ENCODE measurements around the gene CCL16.
A peak's percentile ranks its signal among the peaks of the same experiment; 100 is the strongest.

CCL16 gene

GRCh38 chr17:35934760-35935159 lies 46.5 kb downstream of the CCL16 start:
- H3K27ac ChIP-seq = no peak overlapping the region
- H3K4me3 ChIP-seq = no peak overlapping the region
- intact Hi-C loops (cut with DNase I; ENCODE audit: low total_unique reads) = no loop called here

GRCh38 chr17:35932586-35932985 lies 48.7 kb downstream of the CCL16 start:
- no peak for TF ChIP-seq CTCF (IDR thresholded peaks at IDR 0.05)
- no peaks in the 10 kb centered on the region for H3K27me3 ChIP-seq
- intact Hi-C loops (cut with DNase I; ENCODE audit: low total_unique reads) = no loop called here
- no peaks in the 10 kb centered on the region for H3K36me3 ChIP-seq
- DNase-seq = no peak
- peaks cover 4 to 31% (median 25%) of the 10 kb centered on the region in 4 donors for H3K4me1 ChIP-seq
- H3K4me3 ChIP-seq = no peak overlapping the region
- no peak overlapping the region for H3K27ac ChIP-seq
- H3K9me3 ChIP-seq = no peaks in the 10 kb centered on the region

More at GRCh38 chr17:35934760-35935159, 46.5 kb downstream of the CCL16 start:
- DNase-seq = no peak
- Histone ChIP-seq H3K27me3 (no peaks in the 10 kb centered on the region), H3K9me3 (no peaks in the 10 kb centered on the region), H3K36me3 (no peaks in the 10 kb centered on the region), H3K4me1 (peaks cover 3 to 28% (median 23%) of the 10 kb centered on the region in 4 donors)
- TF ChIP-seq CTCF (IDR thresholded peaks at IDR 0.05) = no peak

GRCh38 chr17:35931794-35932425 lies 49.4 kb downstream of the CCL16 start:
- no peak overlapping the region for H3K27ac ChIP-seq
- DNase-seq = no peak
- H3K4me3 ChIP-seq = no peak overlapping the region
- peaks cover 4 to 31% (median 25%) of the 10 kb centered on the region in 4 donors for H3K4me1 ChIP-seq
- no peaks in the 10 kb centered on the region for H3K36me3 ChIP-seq
- no peaks in the 10 kb centered on the region for H3K27me3 ChIP-seq
- intact Hi-C loops (cut with DNase I; ENCODE audit: low total_unique reads) = no loop called here
- no peak for TF ChIP-seq CTCF (IDR thresholded peaks at IDR 0.05)
- no peaks in the 10 kb centered on the region for H3K9me3 ChIP-seq

- intact Hi-C loops (cut with DNase I; ENCODE audit: low total_unique reads) = no loop called here
- no peaks in the 10 kb centered on the region for H3K36me3 ChIP-seq
These were observed 50.9 kb downstream of the CCL16 start, which contains the start of gene RDM1 for GRCh38 chr17:35930211-35931065. RDM1 (minus strand) TSS chr17:35930773; CDS start chr17:35930727, 46 bp downstream.

GRCh38 chr17:35927714-35928113 lies 53.6 kb downstream of the CCL16 start:
- Histone ChIP-seq H3K27ac (no peak overlapping the region), H3K27me3 (no peaks in the 10 kb centered on the region), H3K9me3 (no peaks in the 10 kb centered on the region), H3K4me1 (peaks cover 4 to 31% (median 25%) of the 10 kb centered on the region in 4 donors), H3K36me3 (no peaks in the 10 kb centered on the region), H3K4me3 (no peak overlapping the region)
- intact Hi-C loops (cut with DNase I; ENCODE audit: low total_unique reads) = no loop called here
- no peak for DNase-seq
- no peak for TF ChIP-seq CTCF (IDR thresholded peaks at IDR 0.05)

More at GRCh38 chr17:35930211-35931065, 50.9 kb downstream of the CCL16 start, which contains the start of gene RDM1:
- Histone ChIP-seq H3K9me3 (no peaks in the 10 kb centered on the region), H3K4me3 (peak within 1 kb of the TSS; percentile 26 to 51), H3K4me1 (peaks cover 4 to 31% (median 25%) of the 10 kb centered on the region in 4 donors), H3K27me3 (no peaks in the 10 kb centered on the region), H3K27ac (no peak within 1 kb of the TSS)
- peak; percentile 28 to 72 for DNase-seq
- no peak for TF ChIP-seq CTCF (IDR thresholded peaks at IDR 0.05)

All from tibial artery (tissue), 4 donors.